Neural cell (in vitro differentiated cells): ENCODE measurements around the gene CLIC1.

Experiments
- CTCF ChIP-seq: fragments of 450-650 bp; IDR thresholded peaks from 2 replicates; pipeline ENCODE4 v1.5.1; 2014; ENCODE audit warnings: antibody characterized with exemption, mild to moderate bottlenecking, moderate library complexity; ENCODE audit not compliant: poor library complexity, severe bottlenecking
- EZH2 ChIP-seq: fragments of 200-600, 300-800 bp; shearing (Covaris generic), sonication (generic); IDR thresholded peaks from 2 replicates; pipeline ENCODE4 v1.6.1; 2014; ENCODE audit warnings: antibody characterized with exemption, low read length, borderline replicate concordance, mild to moderate bottlenecking; ENCODE audit not compliant: insufficient read depth, poor library complexity, severe bottlenecking
- RAD21 ChIP-seq: fragments of 450-650 bp; conservative IDR thresholded peaks from 2 replicates; pipeline ENCODE4 v1.6.1; 2014; ENCODE audit warnings: antibody characterized with exemption, mild to moderate bottlenecking, moderate library complexity
- REST ChIP-seq: IDR thresholded peaks from 2 replicates; pipeline ENCODE4 v1.6.1; 2012; ENCODE audit warnings: borderline replicate concordance
- SMC3 ChIP-seq: fragments of 450-650 bp; conservative IDR thresholded peaks from 2 replicates; pipeline ENCODE4 v1.6.1; 2014; ENCODE audit warnings: antibody characterized with exemption, mild to moderate bottlenecking, moderate library complexity; ENCODE audit not compliant: poor library complexity

DNA sequence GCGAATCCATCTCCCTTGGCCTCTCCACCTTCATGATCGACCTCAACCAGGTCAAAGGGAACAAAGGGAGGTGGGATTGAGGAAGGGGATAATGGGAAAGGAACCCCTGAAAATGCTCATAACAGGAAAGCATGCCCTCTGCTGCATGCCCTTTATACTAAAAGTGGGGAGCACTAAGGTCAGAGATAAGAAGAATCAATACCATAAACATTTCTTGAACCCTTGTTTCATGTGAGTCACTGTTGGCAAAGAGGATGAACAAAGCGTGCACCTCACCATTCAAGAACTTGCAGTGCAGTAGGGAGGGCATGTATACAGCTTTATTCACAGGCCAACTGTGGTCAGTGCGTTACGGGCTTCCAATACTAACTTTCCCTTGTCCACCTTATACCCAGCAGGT, 24.5 kb upstream of the CLIC1 start:
- TF ChIP-seq CTCF (no peak), REST (no peak), RAD21 (no peak), EZH2 (no peak), SMC3 (no peak)
